Mammary microvascular endothelial cell (primary cell): ENCODE data around the gene TSPY9. TPM values are rescaled to one million over a fixed set of nuclear protein-coding genes. Genes with fewer than 3 reads are reported as not detected.

Experiments
- total RNA-seq: library from RNA; depleted of rRNA; stranded (reverse); fragments of >200 nt; gene quantifications from 2 replicates; pipeline ENCODE4 v1.2.3, GENCODE V29; 2015

The TSPY9 gene
- total RNA-seq = not detected in 2 replicates

GRCh38 chrY:9486967-9487366, at the start of gene TSPY9:
TSS of gene TSPY9 (plus strand) at chrY:9487267. CDS start at chrY:9487313, 46 bp downstream.

DNA sequence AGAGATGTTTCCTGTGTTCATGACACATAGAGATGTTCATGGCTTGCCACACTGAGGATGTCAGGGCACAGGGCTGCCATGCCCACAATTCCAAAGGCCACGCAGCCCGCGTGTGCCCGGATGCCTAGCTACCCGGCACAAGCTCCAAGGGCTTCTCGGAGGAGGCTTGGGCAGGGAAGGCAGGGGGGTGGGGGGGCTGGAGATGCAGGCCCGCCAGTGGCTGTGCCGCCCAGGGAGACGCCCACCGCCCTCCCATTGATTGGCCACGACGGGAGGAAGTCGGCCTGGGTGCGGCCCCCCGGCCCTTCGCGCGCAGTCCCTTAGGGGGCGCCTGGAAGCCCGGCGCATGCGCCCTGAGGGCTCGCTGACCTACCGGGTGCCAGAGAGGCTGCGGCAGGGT, 20.4 kb upstream of the TSPY9 start, which contains the start of gene TSPY1:
Gene TSPY1 (plus strand): TSS at position 301 of the 400 bp plus-strand sequence. CDS start 46 bp downstream, at position 347.

DNA sequence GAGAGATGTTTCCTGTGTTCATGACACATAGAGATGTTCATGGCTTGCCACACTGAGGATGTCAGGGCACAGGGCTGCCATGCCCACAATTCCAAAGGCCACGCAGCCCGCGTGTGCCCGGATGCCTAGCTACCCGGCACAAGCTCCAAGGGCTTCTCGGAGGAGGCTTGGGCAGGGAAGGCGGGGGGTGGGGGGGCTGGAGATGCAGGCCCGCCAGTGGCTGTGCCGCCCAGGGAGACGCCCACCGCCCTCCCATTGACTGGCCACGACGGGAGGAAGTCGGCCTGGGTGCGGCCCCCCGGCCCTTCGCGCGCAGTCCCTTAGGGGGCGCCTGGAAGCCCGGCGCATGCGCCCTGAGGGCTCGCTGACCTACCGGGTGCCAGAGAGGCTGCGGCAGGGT, 40.5 kb downstream of the TSPY9 start, which contains the start of gene TSPY10:
Gene TSPY10 (plus strand): TSS at position 301 of the 400 bp plus-strand sequence. CDS start 46 bp downstream, at position 347.

Other genes starting within 250 kb of the TSPY9 start
- gene TSPY4, start 149.8 kb upstream of the TSPY9 start, total RNA-seq = not detected in 2 replicates
- gene TSPY8, start 129.5 kb upstream of the TSPY9 start, total RNA-seq = not detected in 2 replicates
- gene TSPY3, start 88.8 kb upstream of the TSPY9 start, total RNA-seq = not detected in 2 replicates
- gene TSPY1, start 20.3 kb upstream of the TSPY9 start, total RNA-seq = not detected in 2 replicates
- gene TSPY10, start 40.6 kb downstream of the TSPY9 start, total RNA-seq = not detected in 2 replicates